H1 (cell line): ENCODE data around the gene PHACTR1. TPM values are rescaled to one million over a fixed set of nuclear protein-coding genes. Genes with fewer than 3 reads are reported as not detected.
"Not testable (repeated sequence)": the region's sequence is repeated elsewhere in the genome, so short reads cannot be mapped to it uniquely, and the experiment has no call there.

ENCODE experiments used
- CTCF ChIA-PET: fragments of 300-600 bp; sonication (Branson Sonifier 250); formaldehyde crosslinking; loops from one replicate; lab custom pipeline; 2021; ENCODE audit not compliant: partially characterized antibody; lab: Charles Lee
- POLR2A ChIA-PET: fragments of 300-600 bp; sonication (Branson Sonifier 250); formaldehyde crosslinking; loops from one replicate; lab custom pipeline; 2021; ENCODE audit warnings: inconsistent platforms; ENCODE audit not compliant: partially characterized antibody; lab: Charles Lee
- DNase-seq, 2 experiments: peaks; one replicate each; pipeline versions ENCODE4 v3.0.0 to v3.0.0-alpha.2; 2010 to 2022; ENCODE audit warnings: low spot score in 2 of 2, low read depth in 1 of 2, mixed read lengths in 1 of 2
- FAIRE-seq: peaks from 2 replicates; lab custom pipeline; 2011; peaks lifted over from hg19 to GRCh38; lab: Jason Lieb, UNC
- H2AFZ ChIP-seq: 2 replicates; pipeline ENCODE4 v1.8.1; 2012; ENCODE audit warnings: low read length, inconsistent platforms
- H2AK5ac ChIP-seq: 2 replicates; pipeline ENCODE4 v1.6.1; 2013; ENCODE audit warnings: low read depth, low read length
- H2BK120ac ChIP-seq: replicated peaks from 2 replicates; pipeline ENCODE3; 2013; ENCODE audit warnings: low read depth, low read length, inconsistent platforms
- H2BK12ac ChIP-seq: 2 replicates; pipeline ENCODE4 v1.6.1; 2013; ENCODE audit warnings: low read depth, low read length
- H2BK15ac ChIP-seq: 2 replicates; pipeline ENCODE4 v1.6.1; 2013; ENCODE audit warnings: low read length
- H2BK20ac ChIP-seq: 2 replicates; pipeline ENCODE4 v1.6.1; 2013; ENCODE audit warnings: low read length
- H2BK5ac ChIP-seq: 2 replicates; pipeline ENCODE4 v1.6.1; 2013; ENCODE audit warnings: low read depth, low read length
- H3K14ac ChIP-seq: 2 replicates; pipeline ENCODE4 v1.6.1; 2013; ENCODE audit warnings: inconsistent platforms; ENCODE audit not compliant: insufficient read length
- H3K18ac ChIP-seq: 2 replicates; pipeline ENCODE4 v1.6.1; 2013; ENCODE audit warnings: low read length; ENCODE audit errors: extremely low read depth
- H3K23ac ChIP-seq: 2 replicates; pipeline ENCODE4 v1.6.1; 2013; ENCODE audit warnings: inconsistent platforms; ENCODE audit not compliant: insufficient read length
- H3K23me2 ChIP-seq: 2 replicates; pipeline ENCODE4 v1.6.1; 2013; ENCODE audit warnings: low read depth, low read length
- H3K27ac ChIP-seq: 2 replicates; pipeline ENCODE4 v1.6.1; 2011; ENCODE audit warnings: low read depth, low read length, inconsistent platforms
- H3K27me3 ChIP-seq, 4 experiments: replicated peaks in 1 of 4; 1 replicate in 1 of 4; 2 replicates in 3 of 4; pipeline versions ENCODE4 v1.6.1 to v1.8.1; 2011 to 2013; ENCODE audit warnings: low read length in 3 of 4, mild to moderate bottlenecking in 3 of 4, inconsistent platforms in 2 of 4, mixed read lengths in 2 of 4, moderate library complexity in 1 of 4; ENCODE audit not compliant: control insufficient read depth in 3 of 4, insufficient read depth in 3 of 4; ENCODE audit errors: extremely low read depth in 1 of 4
- H3K36me3 ChIP-seq, 4 experiments: 2 replicates each; pipeline versions ENCODE4 v1.6.1 to v1.8.1; 2011 to 2013; ENCODE audit warnings: mild to moderate bottlenecking in 4 of 4, low read length in 3 of 4, moderate library complexity in 2 of 4, control low read depth in 1 of 4, inconsistent platforms in 1 of 4; ENCODE audit not compliant: insufficient read depth in 4 of 4, control insufficient read depth in 2 of 4
- H3K4ac ChIP-seq: replicated peaks from 2 replicates; pipeline ENCODE3; 2013; ENCODE audit warnings: low read length, low read depth, mixed read lengths, inconsistent platforms; ENCODE audit not compliant: insufficient read length
- H3K4me1 ChIP-seq, 4 experiments: replicated peaks in 1 of 4; 1 replicate in 1 of 4; 2 replicates in 3 of 4; pipeline versions ENCODE4 v1.6.1 to v1.8.1; 2011 to 2013; ENCODE audit warnings: low read length in 3 of 4, inconsistent platforms in 2 of 4, mixed read lengths in 1 of 4; ENCODE audit not compliant: insufficient read depth in 4 of 4, control insufficient read depth in 3 of 4
- H3K4me2 ChIP-seq, 2 experiments: 2 replicates each; pipeline versions ENCODE4 v1.6.1 to v1.8.1; 2011 to 2013; ENCODE audit warnings: low read depth in 2 of 2, low read length in 2 of 2, control low read depth in 1 of 2, inconsistent platforms in 1 of 2, mild to moderate bottlenecking in 1 of 2; ENCODE audit not compliant: insufficient read depth in 1 of 2
- H3K4me3 ChIP-seq, 4 experiments: fragments of 200-600, 300-600 bp in 1 of 4; sonication (generic), shearing (Covaris generic), sonication (Bioruptor Twin) in 1 of 4; 2 replicates each; pipeline versions ENCODE4 v1.5.1 to v1.8.1; 2011 to 2016; ENCODE audit warnings: low read length in 4 of 4, low read depth in 3 of 4, control low read depth in 2 of 4, inconsistent platforms in 2 of 4, mild to moderate bottlenecking in 2 of 4, mixed read lengths in 1 of 4, moderate library complexity in 1 of 4; ENCODE audit not compliant: insufficient read depth in 2 of 4; ENCODE audit errors: extremely low read depth in 1 of 4
- H3K56ac ChIP-seq: replicated peaks from 2 replicates; pipeline ENCODE3; 2013; ENCODE audit warnings: low read depth, mild to moderate bottlenecking, mixed read lengths, low read length, inconsistent platforms; ENCODE audit not compliant: insufficient read length
- H3K79me1 ChIP-seq: 2 replicates; pipeline ENCODE4 v1.6.1; 2013; ENCODE audit warnings: low read depth, low read length, control low read depth
- H3K79me2 ChIP-seq, 2 experiments: 2 replicates each; pipeline versions ENCODE4 v1.6.1 to v1.8.1; 2012 to 2013; ENCODE audit warnings: low read length in 2 of 2, mild to moderate bottlenecking in 2 of 2, inconsistent platforms in 1 of 2; ENCODE audit not compliant: insufficient read depth in 2 of 2, control insufficient read depth in 1 of 2
- H3K9ac ChIP-seq, 4 experiments: replicated peaks in 1 of 4; 1 replicate in 1 of 4; 2 replicates in 3 of 4; pipeline versions ENCODE4 v1.6.1 to v1.8.1; 2011 to 2013; ENCODE audit warnings: low read depth in 3 of 4, low read length in 3 of 4, control low read depth in 2 of 4, mild to moderate bottlenecking in 2 of 4, moderate library complexity in 2 of 4, inconsistent platforms in 1 of 4; ENCODE audit errors: extremely low read depth in 1 of 4
- H3K9me3 ChIP-seq, 2 experiments: 2 replicates each; pipeline versions ENCODE4 v1.6.1 to v1.8.1; 2012 to 2013; ENCODE audit warnings: mild to moderate bottlenecking in 2 of 2, moderate library complexity in 2 of 2, control low read depth in 1 of 2, inconsistent platforms in 1 of 2, low read depth in 1 of 2, low read length in 1 of 2, mixed read lengths in 1 of 2; ENCODE audit not compliant: insufficient read depth in 2 of 2
- H4K20me1 ChIP-seq, 2 experiments: replicated peaks in 1 of 2; 2 replicates each; pipeline versions ENCODE3 to v1.8.1; 2011 to 2013; ENCODE audit warnings: inconsistent platforms in 2 of 2, low read length in 2 of 2, mild to moderate bottlenecking in 1 of 2; ENCODE audit not compliant: insufficient read depth in 2 of 2, control insufficient read depth in 1 of 2
- H4K5ac ChIP-seq: 2 replicates; pipeline ENCODE4 v1.6.1; 2013; ENCODE audit warnings: low read length, low read depth, mixed read lengths, inconsistent platforms; ENCODE audit not compliant: insufficient read length
- H4K8ac ChIP-seq: 2 replicates; pipeline ENCODE4 v1.8.0; 2013; ENCODE audit warnings: mild to moderate bottlenecking, moderate library complexity, low read length, inconsistent platforms; ENCODE audit not compliant: insufficient read depth; ENCODE audit errors: extremely low read depth
- H4K91ac ChIP-seq: replicated peaks from 2 replicates; pipeline ENCODE3; 2013; ENCODE audit warnings: low read length, mixed read lengths, inconsistent platforms; ENCODE audit not compliant: insufficient read length
- WGBS, 2 experiments: shearing (Covaris generic) in 1 of 2; methylation state at CpG; one replicate each; pipeline versions ENCODE4 v1.1.6 to v1.1.7; 2013 to 2015; ENCODE audit warnings: low lambda C conversion rate in 2 of 2, mixed read lengths in 2 of 2, inconsistent platforms in 1 of 2, low coverage in 1 of 2, missing lambda C conversion rate in 1 of 2; ENCODE audit not compliant: insufficient replicate concordance in 2 of 2, insufficient coverage in 1 of 2, insufficient read length in 1 of 2; ENCODE audit errors: extremely low coverage in 1 of 2, missing lambda C conversion rate in 1 of 2; 5-methylcytosine and 5-hydroxymethylcytosine counted together
- polyA plus RNA-seq, 7 experiments: library from polyadenylated mRNA; depleted of rRNA in 3 of 7; stranded (reverse) in 5 of 7; unstranded in 2 of 7; fragments of >200 nt in 5 of 7; fragments of 200-250 nt in 2 of 7; gene quantifications; 1 replicate in 5 of 7; 2 replicates in 1 of 7; 4 replicates in 1 of 7; pipeline versions ENCODE4 v1.2.1 to v1.2.3, GENCODE V29; 2011 to 2013; ENCODE audit warnings: missing spikeins in 2 of 7, mixed read lengths in 2 of 7
- total RNA-seq: library from RNA; stranded (reverse); fragmentation: NEBNext Ultra II Directional; extraction: Animal tissue kit (Norgen Biotek cat#: 25700); gene quantifications from 2 replicates; pipeline ENCODE4 v1.2.1, GENCODE V29; 2021

PHACTR1 gene
- total and polyA plus RNA-seq, 2 of the 8 experiments (the other 6 are each of a cell fraction or from before 2014, with no cell fraction given): 3.9 to 17.1 TPM

DNA sequence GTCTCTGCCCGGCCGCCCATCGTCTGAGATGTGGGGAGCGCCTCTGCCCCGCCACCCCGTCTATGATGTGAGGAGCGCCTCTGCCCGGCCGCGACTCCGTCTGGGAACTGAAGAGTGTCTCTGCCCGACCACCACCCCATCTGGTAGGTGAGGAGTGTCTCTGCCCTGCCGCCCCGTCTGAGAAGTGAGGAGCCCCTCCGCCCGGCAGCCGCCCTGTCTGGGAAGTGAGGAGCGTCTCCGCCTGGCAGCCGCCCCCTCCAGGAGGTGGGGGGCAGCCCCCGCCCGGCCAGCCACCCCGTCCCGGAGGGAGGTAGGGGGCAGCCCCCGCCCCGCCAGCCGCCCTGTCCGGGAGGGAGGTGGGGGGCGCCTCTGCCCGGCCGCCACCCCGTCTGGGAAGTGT, 417.3 kb downstream of the PHACTR1 start:
- H3K79me1 ChIP-seq, H3K23me2 ChIP-seq, H3K4me3 ChIP-seq, H4K20me1 ChIP-seq, CTCF ChIA-PET, H3K27ac ChIP-seq, H2AK5ac ChIP-seq, H2BK120ac ChIP-seq, H4K5ac ChIP-seq, H3K23ac ChIP-seq, H3K56ac ChIP-seq, H3K9ac ChIP-seq, DNase-seq, H3K27me3 ChIP-seq, H2BK15ac ChIP-seq, H3K18ac ChIP-seq, H4K8ac ChIP-seq, H3K79me2 ChIP-seq, H4K91ac ChIP-seq, H2BK12ac ChIP-seq, POLR2A ChIA-PET, H2BK5ac ChIP-seq, H3K14ac ChIP-seq, FAIRE-seq, H3K4me2 ChIP-seq, H3K36me3 ChIP-seq, H2AFZ ChIP-seq, H3K4me1 ChIP-seq, H2BK20ac ChIP-seq, H3K4ac ChIP-seq: not testable (repeated sequence)
- H3K9me3 ChIP-seq: peaks cover 0 to 11% of the 10 kb centered on the region in 2 experiments; a peak in 1 of 4 replicates
- 100% methylated on average over 8 of the region's 32 CpGs; no CpG with 5 or more reads in 1 of the 2 experiments for WGBS, 2 experiments
